ENCODE measurements around the gene ATG9A. TPM values are rescaled to one million over a fixed set of nuclear protein-coding genes. Genes with fewer than 3 reads are reported as not detected.

ATG9A gene
- total and polyA plus RNA-seq, 2 of the 8 experiments (the other 6 are each of a cell fraction or from before 2014, with no cell fraction given), result 43.6 to 66.8 TPM

GRCh38 chr2:219174146-219174545 lies 55.3 kb downstream of the ATG9A start (continued):
- TF ChIP-seq SIRT6 (IDR thresholded peaks at IDR 0.05; ENCODE audit: low read length), result no peak
- no peak for TF ChIP-seq TAF1 (IDR thresholded peaks at IDR 0.05; ENCODE audit: low read depth, low read length)
- no peak for TF ChIP-seq BACH1 (IDR thresholded peaks at IDR 0.05; ENCODE audit: low read length)
- TF ChIP-seq NANOG (IDR thresholded peaks at IDR 0.05; ENCODE audit: insufficient read depth, low read depth, low read length, poor library complexity, severe bottlenecking), result no peak
- TF ChIP-seq MAX (IDR thresholded peaks at IDR 0.05), result no peak
- no peak for TF ChIP-seq EGR1 (IDR thresholded peaks at IDR 0.05; ENCODE audit: borderline replicate concordance, low read depth, low read length)
- TF ChIP-seq USF2 (IDR thresholded peaks at IDR 0.05; ENCODE audit: low read length), result no peak
- no peak for TF ChIP-seq SP2 (IDR thresholded peaks at IDR 0.05; ENCODE audit: low read length)
- TF ChIP-seq MAFK (IDR thresholded peaks at IDR 0.05; ENCODE audit: low read depth, low read length), result no peak
